Astrocyte of the spinal cord (primary cell): Measurements from ENCODE around the gene COQ5.

Experiments used
- DNase-seq: peaks from one replicate; pipeline ENCODE4 v3.0.0; 2011; ENCODE audit warnings: low read depth, low spot score
- H3K4me3 ChIP-seq: 2 replicates; pipeline ENCODE4 v1.5.1; 2011; ENCODE audit warnings: low read depth, mild to moderate bottlenecking, low read length, moderate library complexity
- in situ Hi-C: cut with HindIII; loops from 2 replicates; pipeline ENCODE4 v1.10.0; 2017; ENCODE audit warnings: low sequenced_read_pairs
- TF ChIP-seq, protein P1 (sequence below): IDR thresholded peaks from 2 replicates; pipeline ENCODE4 v1.5.1; 2012; ENCODE audit warnings: low read depth, mild to moderate bottlenecking, low read length, inconsistent platforms

The COQ5 gene

DNA sequence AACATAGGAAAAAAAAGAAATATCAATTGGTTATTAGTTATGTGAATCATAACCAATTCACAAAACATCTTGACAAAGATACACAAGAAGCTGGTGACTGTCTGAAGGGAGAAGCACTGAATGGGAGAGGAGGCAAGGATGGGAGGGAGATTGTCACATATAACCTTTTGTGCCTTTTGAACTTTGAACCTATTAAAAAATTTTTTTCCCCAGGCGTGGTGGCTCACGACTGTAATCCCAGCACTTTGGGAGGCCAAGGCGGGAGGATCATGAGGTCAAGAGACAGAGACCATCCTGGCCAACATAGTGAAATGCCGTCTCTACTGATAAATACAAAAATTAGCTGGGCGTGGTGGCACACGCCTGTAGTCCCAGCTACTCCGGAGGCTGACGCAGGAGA is 20.4 kb downstream of the COQ5 start:
- in situ Hi-C loops: no loop called here
- TF ChIP-seq, protein P1, sequence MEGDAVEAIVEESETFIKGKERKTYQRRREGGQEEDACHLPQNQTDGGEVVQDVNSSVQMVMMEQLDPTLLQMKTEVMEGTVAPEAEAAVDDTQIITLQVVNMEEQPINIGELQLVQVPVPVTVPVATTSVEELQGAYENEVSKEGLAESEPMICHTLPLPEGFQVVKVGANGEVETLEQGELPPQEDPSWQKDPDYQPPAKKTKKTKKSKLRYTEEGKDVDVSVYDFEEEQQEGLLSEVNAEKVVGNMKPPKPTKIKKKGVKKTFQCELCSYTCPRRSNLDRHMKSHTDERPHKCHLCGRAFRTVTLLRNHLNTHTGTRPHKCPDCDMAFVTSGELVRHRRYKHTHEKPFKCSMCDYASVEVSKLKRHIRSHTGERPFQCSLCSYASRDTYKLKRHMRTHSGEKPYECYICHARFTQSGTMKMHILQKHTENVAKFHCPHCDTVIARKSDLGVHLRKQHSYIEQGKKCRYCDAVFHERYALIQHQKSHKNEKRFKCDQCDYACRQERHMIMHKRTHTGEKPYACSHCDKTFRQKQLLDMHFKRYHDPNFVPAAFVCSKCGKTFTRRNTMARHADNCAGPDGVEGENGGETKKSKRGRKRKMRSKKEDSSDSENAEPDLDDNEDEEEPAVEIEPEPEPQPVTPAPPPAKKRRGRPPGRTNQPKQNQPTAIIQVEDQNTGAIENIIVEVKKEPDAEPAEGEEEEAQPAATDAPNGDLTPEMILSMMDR: no peak
- H3K4me3 ChIP-seq: no peak overlapping the region
- DNase-seq: no peak

- DNase-seq: no peak
- H3K4me3 ChIP-seq: no peak overlapping the region
- TF ChIP-seq, protein P1: no peak
- in situ Hi-C loops: no loop called here
Measured at GRCh38 chr12:120504587-120504986, 24.4 kb downstream of the COQ5 start.

- in situ Hi-C loops: no loop called here
- TF ChIP-seq, protein P1: no peak
- no peak for DNase-seq
- no peak overlapping the region for H3K4me3 ChIP-seq
Measured at GRCh38 chr12:120500581-120500980, 28.4 kb downstream of the COQ5 start.

GRCh38 chr12:120498870-120499515 is 30.0 kb downstream of the COQ5 start:
- no peak for DNase-seq
- H3K4me3 ChIP-seq: no peak overlapping the region
- TF ChIP-seq, protein P1: no peak
- in situ Hi-C loops: no loop called here

GRCh38 chr12:120497524-120498150 is 31.3 kb downstream of the COQ5 start:
- in situ Hi-C loops: no loop called here
- TF ChIP-seq, protein P1: no peak
- no peak for DNase-seq
- peak overlapping the region; percentile 96 for H3K4me3 ChIP-seq

DNA sequence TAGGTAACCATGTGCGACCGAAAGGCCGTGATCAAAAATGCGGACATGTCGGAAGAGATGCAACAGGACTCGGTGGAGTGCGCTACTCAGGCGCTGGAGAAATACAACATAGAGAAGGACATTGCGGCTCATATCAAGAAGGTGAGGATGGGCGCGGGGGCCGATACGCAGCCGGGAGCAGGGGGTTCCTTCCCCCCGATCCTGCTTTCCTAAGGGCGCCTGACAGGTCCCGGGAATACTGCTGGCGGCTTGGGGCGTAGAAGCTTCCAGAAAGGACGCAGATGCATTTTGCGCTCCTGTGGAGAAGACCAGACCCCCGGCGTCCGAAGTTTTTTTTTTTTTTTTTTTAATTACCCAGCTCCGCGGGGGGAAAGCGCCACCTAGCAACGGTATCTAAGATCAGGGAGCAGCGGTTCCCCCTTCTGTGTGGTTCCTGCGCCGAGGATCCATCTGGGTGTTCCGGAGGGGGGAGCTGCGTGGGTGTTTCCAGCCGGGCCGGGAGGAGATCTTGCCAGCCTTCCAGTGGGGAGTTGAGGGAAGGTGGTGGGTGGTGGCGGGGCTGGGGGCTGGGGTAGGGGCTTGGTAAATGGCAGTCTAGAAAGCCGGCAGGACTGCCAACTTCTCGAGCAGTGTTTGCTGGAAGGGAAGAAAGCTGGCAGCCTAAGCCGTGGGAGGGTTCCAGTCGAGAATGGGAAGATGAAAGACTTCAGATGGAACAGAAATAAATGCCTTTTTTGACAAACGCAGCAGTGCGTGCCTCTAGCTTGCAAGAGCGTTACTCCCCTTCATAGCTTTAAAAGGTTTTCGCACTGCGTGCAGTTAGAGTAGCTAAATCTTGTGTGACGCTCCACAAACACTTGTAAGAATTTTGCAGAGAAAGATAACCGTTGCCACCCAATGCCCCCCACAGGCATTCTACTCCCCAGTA is 32.3 kb downstream of the COQ5 start:
- TF ChIP-seq, protein P1: no peak
- peak; percentile 51 for DNase-seq
- in situ Hi-C loops: no loop called here
- peak overlapping the region; percentile 96 for H3K4me3 ChIP-seq
